Esophagus squamous epithelium (tissue), 5 donors: Measurements from ENCODE around the gene IRF2BP2. TPM values are rescaled to one million over a fixed set of nuclear protein-coding genes. Genes with fewer than 3 reads are reported as not detected.

Source experiments
- DNase-seq: peaks from one replicate; lab custom pipeline; 2025; lab: John Stamatoyannopoulos, UW
- H3K27ac ChIP-seq, 4 donors: fragments of 200-600 bp; sonication (generic); one replicate each; pipeline ENCODE4 v1.5.1; 2016 to 2019; ENCODE audit warnings: mild to moderate bottlenecking in 1 of 4
- H3K27me3 ChIP-seq, 4 donors: fragments of 200-600 bp; sonication (generic); 1 replicate in 3 of 4; 2 replicates in 1 of 4; pipeline versions ENCODE4 v1.5.1 to v1.6.0; 2017 to 2021; ENCODE audit warnings: antibody characterized with exemption in 1 of 4
- H3K36me3 ChIP-seq, 3 donors: fragments of 200-600 bp; sonication (generic); one replicate each; pipeline ENCODE4 v1.5.1; 2016 to 2019
- H3K4me1 ChIP-seq, 3 donors: fragments of 200-600 bp; sonication (generic); one replicate each; pipeline ENCODE4 v1.5.1; 2017 to 2019
- H3K4me3 ChIP-seq, 4 donors: fragments of 200-600 bp; sonication (generic); 1 replicate in 3 of 4; 2 replicates in 1 of 4; pipeline ENCODE4 v1.5.1; 2016 to 2019; ENCODE audit warnings: mild to moderate bottlenecking in 2 of 4, moderate library complexity in 1 of 4
- H3K9me3 ChIP-seq, 3 donors: fragments of 200-600 bp; sonication (generic); one replicate each; pipeline ENCODE4 v1.5.1; 2016 to 2019
- POLR2A ChIP-seq, 4 donors: fragments of 450-650 bp; IDR thresholded peaks; one replicate each; pipeline ENCODE4 v1.6.1; 2017; ENCODE audit warnings: antibody characterized with exemption in 4 of 4, mild to moderate bottlenecking in 4 of 4, moderate library complexity in 3 of 4
- WGBS, 2 donors: methylation state at CpG; one replicate each; pipeline ENCODE4 v1.1.5; 2018; 5-methylcytosine and 5-hydroxymethylcytosine counted together
- intact Hi-C: fragments of 100-400 bp; cut with DNase I; formaldehyde crosslinking; loops from one replicate; pipeline ENCODE4 v1.15.0; 2022
- total RNA-seq, 4 donors: library from RNA; depleted of rRNA; stranded (reverse); fragments of >200 nt; gene quantifications; one replicate each; pipeline ENCODE4 v1.1.0, GENCODE V29; 2016
- TF ChIP-seq, protein P1 (sequence below), 6 experiments: fragments of 450-650 bp in 4 of 6; fragments of 200-600 bp in 2 of 6; sonication (generic) in 2 of 6; IDR thresholded peaks; one replicate each; pipeline ENCODE4 v1.5.1; 2016 to 2019; ENCODE audit warnings: antibody characterized with exemption in 6 of 6, mild to moderate bottlenecking in 4 of 6, moderate library complexity in 4 of 6
- donor health status: DM: yes; HTN: yes; CAD: no.

IRF2BP2 gene
- total RNA-seq, 4 donors from 2014 or later = 52.5 to 66.8 (median 57.6) TPM

DNA sequence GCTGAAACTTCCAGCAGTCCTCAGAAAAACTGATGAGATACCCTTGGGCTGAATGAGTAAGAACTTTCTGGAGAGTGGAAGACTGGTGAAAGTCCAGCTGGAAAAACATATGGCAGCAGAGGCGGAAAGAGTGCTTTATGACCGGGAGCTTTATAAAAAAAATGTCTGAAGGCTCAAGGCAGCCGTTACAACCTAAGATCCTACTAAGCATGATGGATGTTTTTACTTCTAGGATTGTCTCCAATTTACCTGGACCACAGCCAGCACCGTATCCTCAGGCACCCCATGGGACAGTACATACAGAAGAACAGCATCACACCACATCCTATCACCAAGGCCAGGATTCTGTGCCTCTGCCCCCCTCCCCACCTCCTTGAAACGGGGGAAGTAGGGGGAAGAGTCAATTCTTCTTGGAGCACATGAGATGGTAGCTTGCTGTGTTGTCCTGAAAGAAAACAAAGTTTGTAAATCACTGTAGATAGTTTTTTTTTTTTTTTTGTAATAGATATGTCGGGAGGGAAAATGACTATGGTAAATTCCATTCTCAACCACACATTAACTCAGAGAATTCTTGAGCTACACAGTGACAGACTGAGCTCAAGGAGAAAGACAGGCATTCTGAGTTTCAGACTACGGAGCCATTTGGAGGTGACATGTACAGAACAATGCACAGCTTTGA, 11.8 kb upstream of the IRF2BP2 start:
- intact Hi-C loops = no loop called here
- WGBS, 2 donors = 50 to 54% methylated on average over 7 of the region's 7 CpGs

DNA sequence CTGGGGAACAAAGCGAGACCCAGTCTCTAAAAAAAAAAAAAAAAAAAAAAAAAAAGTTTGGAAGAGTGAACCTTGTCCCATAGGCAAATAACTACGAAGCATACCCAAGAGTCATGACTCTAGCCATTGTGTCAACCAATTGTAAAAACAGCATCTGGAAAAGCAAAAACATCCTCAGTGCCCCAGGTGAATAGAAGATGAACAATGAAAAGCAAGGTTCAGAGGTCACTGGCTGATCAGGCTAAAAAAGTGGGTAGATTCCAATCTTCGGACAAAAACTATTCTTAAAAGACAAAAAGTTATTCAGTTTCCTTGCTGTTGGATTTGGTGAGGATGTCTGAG, 11.1 kb upstream of the IRF2BP2 start:
- H3K27me3 ChIP-seq = no peaks in the 10 kb centered on the region
- H3K36me3 ChIP-seq = no peaks in the 10 kb centered on the region
- WGBS, 2 donors = 82 to 90% methylated on average over 2 to 3 of the region's 3 CpGs
- no peak overlapping the region for H3K27ac ChIP-seq
- TF ChIP-seq, protein P1, sequence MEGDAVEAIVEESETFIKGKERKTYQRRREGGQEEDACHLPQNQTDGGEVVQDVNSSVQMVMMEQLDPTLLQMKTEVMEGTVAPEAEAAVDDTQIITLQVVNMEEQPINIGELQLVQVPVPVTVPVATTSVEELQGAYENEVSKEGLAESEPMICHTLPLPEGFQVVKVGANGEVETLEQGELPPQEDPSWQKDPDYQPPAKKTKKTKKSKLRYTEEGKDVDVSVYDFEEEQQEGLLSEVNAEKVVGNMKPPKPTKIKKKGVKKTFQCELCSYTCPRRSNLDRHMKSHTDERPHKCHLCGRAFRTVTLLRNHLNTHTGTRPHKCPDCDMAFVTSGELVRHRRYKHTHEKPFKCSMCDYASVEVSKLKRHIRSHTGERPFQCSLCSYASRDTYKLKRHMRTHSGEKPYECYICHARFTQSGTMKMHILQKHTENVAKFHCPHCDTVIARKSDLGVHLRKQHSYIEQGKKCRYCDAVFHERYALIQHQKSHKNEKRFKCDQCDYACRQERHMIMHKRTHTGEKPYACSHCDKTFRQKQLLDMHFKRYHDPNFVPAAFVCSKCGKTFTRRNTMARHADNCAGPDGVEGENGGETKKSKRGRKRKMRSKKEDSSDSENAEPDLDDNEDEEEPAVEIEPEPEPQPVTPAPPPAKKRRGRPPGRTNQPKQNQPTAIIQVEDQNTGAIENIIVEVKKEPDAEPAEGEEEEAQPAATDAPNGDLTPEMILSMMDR (IDR thresholded peaks at IDR 0.05) = no peak
- TF ChIP-seq POLR2A (IDR thresholded peaks at IDR 0.05) = no peak
- peaks cover 8 to 55% (median 23%) of the 10 kb centered on the region in 3 donors for H3K4me1 ChIP-seq
- intact Hi-C loops = no loop called here
- no peak for DNase-seq
- no peak overlapping the region for H3K4me3 ChIP-seq
- H3K9me3 ChIP-seq = no peaks in the 10 kb centered on the region

More for the DNA sequence above, 11.8 kb upstream of the IRF2BP2 start:
- Histone ChIP-seq H3K27ac (no peak overlapping the region), H3K27me3 (no peaks in the 10 kb centered on the region), H3K4me3 (no peak overlapping the region), H3K36me3 (no peaks in the 10 kb centered on the region), H3K9me3 (no peaks in the 10 kb centered on the region), H3K4me1 (peaks cover 1 to 48% (median 21%) of the 10 kb centered on the region in 3 donors)
- no peak for DNase-seq
- TF ChIP-seq POLR2A (IDR thresholded peaks at IDR 0.05) = no peak
- TF ChIP-seq, protein P1 (IDR thresholded peaks at IDR 0.05) = no peak

DNA sequence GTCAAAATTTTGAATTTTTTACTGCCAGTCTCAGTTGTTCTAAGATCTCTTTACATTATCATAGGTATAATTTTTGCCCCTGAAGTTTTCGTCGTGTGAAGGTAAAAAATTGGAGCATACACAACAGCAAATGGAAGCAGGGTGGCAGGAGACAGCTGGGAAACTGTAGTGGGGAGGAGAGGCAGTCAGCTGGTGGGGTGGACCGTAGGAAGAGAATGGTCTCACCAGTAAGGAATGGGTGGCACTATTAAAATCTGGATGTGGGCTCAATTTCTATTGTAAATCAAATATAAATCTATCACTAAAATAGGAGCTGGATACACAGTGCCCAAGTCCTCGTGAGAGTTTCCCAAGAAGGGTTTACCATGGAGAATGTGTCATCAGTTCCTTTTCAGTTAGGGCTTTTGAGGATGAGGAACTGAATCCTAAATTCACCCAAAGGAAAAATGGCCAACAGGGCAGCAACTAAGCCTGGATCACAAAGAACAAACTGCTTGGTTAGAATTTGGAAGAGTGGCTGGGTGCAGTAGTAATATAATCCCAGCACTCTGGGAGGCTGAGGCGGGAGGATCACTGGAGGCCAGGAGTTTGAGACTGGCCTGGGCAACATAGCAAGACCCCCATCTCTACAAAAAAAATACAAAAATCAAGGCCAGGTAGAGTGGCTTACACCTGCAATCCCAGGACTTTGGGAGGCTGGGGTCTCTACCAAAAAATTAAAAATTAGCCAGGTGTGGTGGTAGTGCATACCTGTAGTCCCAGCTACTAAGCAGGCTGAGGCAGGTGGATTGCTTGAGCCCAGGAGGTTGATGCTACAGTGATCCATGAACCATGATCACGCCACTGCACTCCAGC, 10.5 kb upstream of the IRF2BP2 start:
- Histone ChIP-seq H3K27me3 (no peaks in the 10 kb centered on the region), H3K36me3 (no peaks in the 10 kb centered on the region), H3K4me1 (peaks cover 8 to 56% (median 23%) of the 10 kb centered on the region in 3 donors), H3K9me3 (no peaks in the 10 kb centered on the region), H3K4me3 (no peak overlapping the region), H3K27ac (peak overlapping the region in 3 of 4 donors; percentile 37 to 45 (median 39))
- WGBS, 2 donors = 70 to 76% methylated on average over 5 to 6 of the region's 6 CpGs
- intact Hi-C loops = no loop called here
- TF ChIP-seq POLR2A (IDR thresholded peaks at IDR 0.05) = no peak
- no peak for DNase-seq

DNA sequence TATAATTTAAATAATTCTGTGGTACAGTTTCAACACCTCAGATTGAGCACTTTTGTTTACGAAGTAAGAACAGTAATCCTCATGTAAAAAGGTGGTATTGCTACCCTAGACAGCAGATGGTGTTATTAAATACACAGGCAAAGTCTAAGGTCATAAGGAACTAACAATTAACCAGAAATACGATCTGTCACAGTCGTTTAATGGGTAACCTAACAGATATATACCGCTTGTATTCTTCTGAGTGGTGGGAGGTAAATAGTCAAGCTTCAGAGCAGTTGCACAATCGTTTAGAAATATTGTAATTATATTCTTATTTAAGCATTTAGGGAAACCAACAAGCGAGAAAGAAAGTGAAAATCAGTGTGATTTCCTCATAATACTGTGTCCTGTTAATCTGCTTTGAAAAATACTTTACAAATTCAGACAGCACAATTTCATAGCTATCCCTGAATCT, 9.8 kb upstream of the IRF2BP2 start:
- H3K4me3 ChIP-seq = peak overlapping the region in 1 of 4 donors; percentile 22

DNA sequence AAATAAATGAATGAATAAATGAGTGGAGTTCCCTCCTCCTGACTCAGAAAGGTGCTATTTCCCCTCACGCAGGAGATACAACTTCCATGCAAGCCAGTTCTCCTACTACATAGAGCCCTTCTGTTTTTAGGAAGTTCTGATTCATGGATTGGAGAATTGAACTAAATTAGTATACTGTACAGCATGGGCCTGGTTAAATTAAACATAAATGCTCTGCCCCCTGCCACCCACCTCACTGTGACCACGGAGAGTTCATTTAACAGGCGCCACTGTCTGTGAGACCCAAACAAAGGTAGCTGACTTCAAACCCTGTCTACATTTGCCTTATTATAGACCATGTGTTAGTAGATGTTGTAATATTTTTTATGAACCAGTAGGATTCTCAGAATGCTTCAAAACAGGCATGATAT, 9.1 kb upstream of the IRF2BP2 start:
- H3K4me3 ChIP-seq = no peak overlapping the region
- H3K27ac ChIP-seq = peak overlapping the region; percentile 15 to 65 (median 25)
- DNase-seq = no peak
- H3K9me3 ChIP-seq = no peaks in the 10 kb centered on the region
- no peaks in the 10 kb centered on the region for H3K36me3 ChIP-seq
- no peak for TF ChIP-seq POLR2A (IDR thresholded peaks at IDR 0.05)
- TF ChIP-seq, protein P1 (IDR thresholded peaks at IDR 0.05) = no peak
- H3K4me1 ChIP-seq = peaks cover 11 to 49% (median 22%) of the 10 kb centered on the region in 3 donors
- H3K27me3 ChIP-seq = no peaks in the 10 kb centered on the region
- intact Hi-C loops = loop anchor here (10.0 kb wide), 1 partner anchor 376 kb away; no protein-coding TSS in a partner anchor
- 56 to 62% methylated on average over 3 of the region's 3 CpGs for WGBS, 2 donors

More for the DNA sequence above, 9.8 kb upstream of the IRF2BP2 start:
- Histone ChIP-seq H3K4me1 (peaks cover 8 to 54% (median 23%) of the 10 kb centered on the region in 3 donors), H3K36me3 (no peaks in the 10 kb centered on the region), H3K27ac (peak overlapping the region in 3 of 4 donors; percentile 37 to 45 (median 39)), H3K9me3 (no peaks in the 10 kb centered on the region), H3K27me3 (no peaks in the 10 kb centered on the region)
- intact Hi-C loops = loop anchor here (10.0 kb wide), 1 partner anchor 375 kb away; no protein-coding TSS in a partner anchor
- no peak for DNase-seq
- WGBS, 2 donors = 58 to 59% methylated on average over 6 of the region's 6 CpGs
- TF ChIP-seq, protein P1 (IDR thresholded peaks at IDR 0.05) = no peak
- TF ChIP-seq POLR2A (IDR thresholded peaks at IDR 0.05) = no peak
